Urothelium cell line (cell line): ENCODE measurements around the gene WDR37.

Experiments
- DNase-seq: peaks from one replicate; pipeline ENCODE4 v3.0.0; 2011; ENCODE audit warnings: low spot score, mixed read lengths
- FAIRE-seq: peaks from 2 replicates; lab custom pipeline; 2011; peaks lifted over from hg19 to GRCh38; lab: Jason Lieb, UNC

The WDR37 gene

DNA sequence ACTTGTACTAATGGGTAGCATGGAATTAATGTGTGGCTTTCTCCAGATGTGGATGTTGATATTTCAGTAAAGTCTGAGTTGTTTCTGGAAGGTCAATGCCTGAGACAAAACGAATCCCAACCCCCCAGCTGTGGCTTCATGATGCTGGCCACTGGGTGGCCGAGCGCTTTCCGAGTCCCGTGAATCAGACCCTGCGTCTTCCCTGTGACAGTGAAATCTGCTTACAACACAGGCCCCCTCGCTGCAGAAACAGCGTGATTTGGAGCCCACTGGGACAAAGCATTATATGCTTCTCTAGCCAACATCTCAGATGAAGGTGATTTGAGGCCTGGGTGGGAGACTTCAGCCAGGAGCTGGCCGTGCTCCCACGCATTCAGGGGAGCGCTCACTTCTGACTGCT is 124.7 kb downstream of the WDR37 start:
- DNase-seq (no peak), FAIRE-seq (no peak)
